Measurements from ENCODE around the gene GZMM.

The GZMM gene

DNA sequence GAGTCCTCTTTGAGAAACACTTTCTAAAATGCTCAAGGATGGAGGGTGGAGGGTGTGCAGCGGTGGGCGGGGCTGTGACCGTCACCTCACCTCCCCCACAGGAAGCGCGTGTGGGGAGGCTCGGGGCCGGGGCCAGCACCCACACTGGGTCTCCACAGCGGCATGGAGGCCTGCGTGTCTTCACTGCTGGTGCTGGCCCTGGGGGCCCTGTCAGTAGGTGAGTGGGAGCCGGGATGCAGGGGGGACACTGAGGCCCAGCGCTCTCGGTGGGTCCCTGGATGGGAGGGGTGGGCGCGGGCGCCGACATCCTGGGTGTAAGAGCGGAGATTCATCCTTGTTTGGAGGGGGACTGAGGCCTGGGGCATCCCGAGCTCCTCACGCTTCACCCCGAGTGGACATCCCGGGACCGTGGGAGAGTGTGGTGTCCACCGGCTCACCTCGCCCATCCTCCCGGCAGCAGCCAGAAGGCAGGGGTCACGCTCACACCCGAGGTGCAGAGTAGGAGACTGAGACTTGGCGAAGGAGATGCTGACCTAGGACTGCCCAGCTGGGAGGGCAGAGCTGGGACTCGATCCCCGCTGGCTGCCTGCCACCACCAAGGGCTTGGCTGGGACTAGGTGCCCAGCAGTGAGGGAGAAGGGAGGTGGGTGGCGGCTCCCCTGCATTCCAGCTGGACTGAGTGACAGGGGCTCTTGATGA is at the start of gene GZMM:
Gene GZMM (plus strand): TSS at position 144 of the 699 bp plus-strand sequence. CDS start 19 bp downstream, at position 163.
- peak; percentile 69 for DNase-seq (ENCODE audit: low read depth)

GRCh38 chr19:494171-495080 is 49.4 kb upstream of the GZMM start:
- no peak for DNase-seq (ENCODE audit: low read depth)

GRCh38 chr19:495081-495401 is 48.8 kb upstream of the GZMM start:
- DNase-seq (ENCODE audit: low read depth), result no peak

GRCh38 chr19:495402-496111 is 48.3 kb upstream of the GZMM start:
- no peak for DNase-seq (ENCODE audit: low read depth)

GRCh38 chr19:496112-496665 is 47.7 kb upstream of the GZMM start, which contains the start of gene MADCAM1:
Gene MADCAM1, plus strand, starts transcription at chr19:496486. Its CDS starts 14 bp downstream, at chr19:496500.
- DNase-seq (ENCODE audit: low read depth), result no peak

DNA sequence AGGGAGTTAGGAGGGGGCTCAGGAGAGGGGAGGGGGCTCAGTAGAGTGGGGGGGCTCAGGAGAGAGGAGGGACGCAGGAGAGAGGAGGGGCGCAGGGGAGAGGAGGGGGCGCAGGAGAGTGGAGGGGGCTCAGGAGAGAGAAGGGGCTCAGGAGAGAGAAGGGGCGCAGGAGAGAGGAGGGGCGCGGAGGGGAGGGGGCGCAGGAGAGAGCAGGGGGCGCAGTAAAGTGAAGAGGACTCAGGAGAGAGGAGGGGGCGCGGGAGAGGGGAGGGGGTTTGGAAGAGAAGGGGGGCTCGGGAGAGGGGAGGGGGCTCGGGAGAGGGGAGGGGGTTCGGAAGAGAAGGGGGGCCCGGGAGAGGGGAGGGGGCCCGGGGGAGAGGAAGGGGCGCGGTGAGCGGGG is 46.9 kb upstream of the GZMM start:
- no peak for DNase-seq (ENCODE audit: low read depth)

DNA sequence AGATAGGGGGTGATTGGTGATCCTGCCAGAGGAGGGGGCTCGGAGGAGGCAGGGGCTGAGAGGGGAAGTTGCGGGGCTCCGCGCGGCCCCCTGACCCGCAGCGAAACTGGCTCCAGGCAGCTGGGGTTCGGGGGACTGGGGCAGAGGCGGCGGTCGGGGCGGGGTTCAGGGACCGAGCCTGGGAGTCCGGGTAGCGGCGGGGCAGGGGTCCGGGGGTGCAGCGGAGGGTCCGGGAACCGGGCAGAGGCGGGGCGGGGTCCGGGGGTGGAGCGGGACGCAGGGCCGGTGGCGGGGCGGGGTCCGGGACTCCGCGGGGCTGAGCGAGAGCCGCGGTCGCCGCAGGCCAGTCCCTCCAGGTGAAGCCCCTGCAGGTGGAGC is 46.4 kb upstream of the GZMM start:
- no peak for DNase-seq (ENCODE audit: low read depth)

GRCh38 chr19:497869-498510 is 45.9 kb upstream of the GZMM start:
- no peak for DNase-seq (ENCODE audit: low read depth)

DNA sequence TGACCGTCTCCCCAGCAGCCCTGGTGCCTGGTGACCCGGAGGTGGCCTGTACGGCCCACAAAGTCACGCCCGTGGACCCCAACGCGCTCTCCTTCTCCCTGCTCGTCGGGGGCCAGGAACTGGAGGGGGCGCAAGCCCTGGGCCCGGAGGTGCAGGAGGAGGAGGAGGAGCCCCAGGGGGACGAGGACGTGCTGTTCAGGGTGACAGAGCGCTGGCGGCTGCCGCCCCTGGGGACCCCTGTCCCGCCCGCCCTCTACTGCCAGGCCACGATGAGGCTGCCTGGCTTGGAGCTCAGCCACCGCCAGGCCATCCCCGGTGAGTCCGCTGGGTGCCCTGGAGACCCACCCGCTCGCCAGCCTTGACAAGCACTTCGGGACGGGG is 45.4 kb upstream of the GZMM start:
- DNase-seq (ENCODE audit: low read depth), result no peak

GRCh38 chr19:498977-499623 is 44.8 kb upstream of the GZMM start:
- no peak for DNase-seq (ENCODE audit: low read depth)

GRCh38 chr19:501646-502045 is 42.2 kb upstream of the GZMM start:
- no peak for DNase-seq (ENCODE audit: low read depth)

- DNase-seq (ENCODE audit: low read depth), result no peak
Measured at GRCh38 chr19:504616-505015, 39.2 kb upstream of the GZMM start.

- DNase-seq (ENCODE audit: low read depth), result peak; percentile 91
Measured at GRCh38 chr19:506404-507285, 37.2 kb upstream of the GZMM start.

DNA sequence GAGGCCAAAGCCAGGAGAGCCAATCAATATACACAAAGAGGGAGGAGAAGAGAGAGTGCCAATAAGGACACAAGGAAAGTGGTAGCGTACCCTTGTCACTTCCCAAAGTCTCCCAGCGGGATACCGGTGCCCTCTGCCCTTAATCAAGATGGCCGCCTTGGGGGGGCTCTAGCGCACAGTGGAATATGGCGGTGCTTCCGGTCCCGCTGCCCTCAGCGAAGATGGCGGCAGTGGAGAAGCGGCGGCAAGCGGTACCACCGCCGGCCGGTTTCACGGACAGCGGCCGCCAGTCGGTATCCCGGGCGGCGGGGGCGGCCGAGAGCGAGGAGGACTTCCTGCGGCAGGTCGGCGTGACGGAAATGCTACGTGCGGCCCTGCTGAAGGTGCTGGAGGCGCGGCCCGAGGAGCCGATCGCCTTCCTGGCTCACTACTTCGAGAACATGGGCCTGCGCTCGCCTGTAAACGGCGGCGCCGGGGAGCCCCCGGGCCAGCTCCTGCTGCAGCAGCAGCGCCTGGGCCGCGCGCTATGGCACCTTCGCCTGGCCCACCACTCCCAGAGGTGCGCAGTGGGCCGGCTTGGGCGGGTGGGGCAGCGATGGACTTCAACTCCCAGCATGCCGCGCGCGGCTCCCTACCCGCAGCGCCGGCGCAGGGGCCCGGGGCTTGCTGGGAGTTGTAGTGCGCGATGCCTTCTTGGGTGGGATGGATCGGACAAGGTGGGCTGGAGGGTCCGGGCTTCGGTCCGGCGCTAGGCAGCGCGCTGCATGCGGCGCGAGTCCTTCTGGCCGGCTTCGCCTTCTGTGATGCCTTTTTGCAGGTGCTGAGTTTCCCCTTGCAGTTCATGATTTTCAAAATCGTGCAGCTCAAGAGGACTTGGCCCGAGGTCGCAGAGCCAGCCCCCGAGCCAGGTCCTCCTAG is 36.3 kb upstream of the GZMM start, which contains the start of gene TPGS1:
Gene TPGS1 (plus strand): TSS at position 212 of the 918 bp plus-strand sequence. CDS start 10 bp downstream, at position 222.
- DNase-seq (ENCODE audit: low read depth), result peak; percentile 56

DNA sequence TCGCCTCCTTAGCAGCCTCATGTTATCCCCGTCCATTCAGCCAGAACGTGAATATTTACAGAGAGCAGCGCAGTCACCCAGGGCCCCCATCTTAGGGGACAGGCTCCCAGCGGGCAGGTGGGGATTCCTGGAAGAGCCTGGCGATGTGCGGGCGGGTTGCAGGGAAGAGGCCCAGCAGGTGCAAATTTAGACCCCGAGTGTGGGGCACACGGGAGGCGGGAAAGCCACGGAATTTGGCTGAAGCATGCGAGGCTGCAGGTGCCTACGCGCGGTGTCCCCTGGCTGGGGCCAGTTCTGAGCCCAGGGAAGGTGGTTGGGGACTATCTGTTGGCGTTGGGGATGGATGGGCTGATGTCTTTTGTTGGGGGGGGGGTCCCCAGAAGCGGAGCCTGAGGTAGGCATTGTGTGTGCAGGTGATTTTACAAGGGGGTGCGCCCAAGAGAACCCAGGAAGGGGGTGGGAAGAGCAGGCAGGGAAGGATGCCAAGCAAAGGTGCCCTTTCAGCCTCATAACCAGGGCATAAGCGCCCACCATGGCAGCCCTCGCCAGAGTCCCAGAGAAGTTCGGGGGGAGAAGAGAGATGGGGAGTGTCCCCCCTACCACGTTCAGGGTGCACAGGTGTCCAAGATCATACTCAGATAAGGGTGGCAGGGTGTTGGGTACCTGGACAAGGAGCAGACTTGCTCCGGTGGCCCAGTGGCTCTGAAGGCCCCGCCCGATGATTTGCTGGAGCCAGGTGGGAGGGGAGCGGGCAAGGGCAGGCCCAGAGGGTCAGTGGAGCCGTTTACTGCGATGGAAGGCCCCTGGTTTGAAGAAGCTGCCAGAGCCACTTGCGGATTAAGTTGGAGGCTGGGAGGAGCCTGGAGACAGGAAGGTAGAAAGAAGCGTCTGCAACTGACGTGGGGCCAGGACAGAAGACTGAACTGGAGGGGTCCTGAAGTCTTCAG is 35.4 kb upstream of the GZMM start:
- no peak for DNase-seq (ENCODE audit: low read depth)

DNA sequence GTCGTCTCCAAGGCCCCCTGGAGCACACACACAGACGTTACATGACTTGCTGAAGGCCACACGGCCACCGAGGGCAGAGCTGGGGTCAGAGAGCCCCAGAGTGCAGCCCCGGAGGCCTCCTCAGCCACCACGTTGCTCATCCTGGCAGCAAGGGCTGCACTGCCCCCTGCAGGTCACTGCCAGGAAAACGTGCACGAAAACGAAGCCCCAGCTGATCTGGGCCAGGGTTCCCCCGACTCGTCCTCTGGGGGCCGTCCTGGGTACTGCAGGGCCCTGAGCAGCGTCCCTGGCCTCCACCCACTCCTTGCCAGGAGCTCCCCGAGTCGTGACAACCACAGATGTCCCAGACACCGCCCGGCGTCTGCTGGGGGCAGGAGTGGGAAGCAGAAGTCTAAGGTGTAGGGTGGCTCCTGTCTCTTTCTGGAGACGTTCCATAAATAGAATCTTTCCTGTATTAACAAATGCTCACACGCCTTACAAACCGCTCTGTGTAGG is 33.2 kb upstream of the GZMM start:
- DNase-seq (ENCODE audit: low read depth), result peak; percentile 88

GRCh38 chr19:511101-511851 is 32.6 kb upstream of the GZMM start:
- peak; percentile 76 for DNase-seq (ENCODE audit: low read depth)
